ENCODE results near the gene KCNJ10. TPM values are rescaled to one million over a fixed set of nuclear protein-coding genes. Genes with fewer than 3 reads are reported as not detected.

Gene KCNJ10
- total RNA-seq (not detected), polyA plus RNA-seq (not detected)

DNA sequence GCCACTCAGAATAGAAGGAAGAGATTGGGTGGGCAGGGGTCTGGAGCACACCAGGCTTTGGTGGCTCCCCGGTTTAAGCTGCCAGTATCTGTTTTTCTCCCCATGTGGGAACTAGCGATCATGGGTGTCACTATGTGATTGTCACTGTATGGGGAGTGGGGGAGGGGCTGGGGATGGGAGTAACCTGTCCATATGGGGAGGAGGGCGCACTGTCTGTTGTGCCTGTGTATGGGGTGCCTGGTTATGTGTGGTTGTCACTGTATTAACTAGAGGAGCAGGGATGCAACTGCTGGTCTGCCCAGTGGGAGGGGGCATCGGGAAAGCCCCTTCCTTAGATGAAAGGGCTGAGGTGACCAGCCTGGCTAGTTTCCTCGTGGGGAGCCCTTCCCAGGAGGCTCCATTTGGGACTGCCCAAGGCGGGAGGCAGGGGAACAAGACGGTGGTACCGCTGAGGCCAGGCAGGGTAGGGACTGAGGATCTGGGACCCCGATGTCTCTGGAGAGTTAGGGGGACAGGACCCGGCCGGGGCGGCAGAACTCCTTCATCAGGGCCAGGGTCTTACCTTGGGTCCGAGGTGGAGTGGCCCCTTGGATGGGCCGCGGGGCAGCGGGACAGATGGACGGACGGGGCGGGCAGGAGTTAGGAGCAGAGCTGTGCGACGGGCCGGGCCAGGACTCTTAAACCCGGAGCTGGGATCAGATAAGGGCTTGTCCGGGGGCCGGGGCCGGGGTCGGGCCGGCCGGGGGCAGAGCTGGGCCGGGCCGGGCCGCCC lies at the start of gene KCNJ10:
Gene KCNJ10, minus strand, starts transcription at position 701 of the 772 bp plus-strand sequence. CDS start 27,628 bp downstream, outside the sequence.
- H3K4me1 Mint-ChIP-seq = peaks cover 0 to 14% (median 7%) of the 10 kb centered on the region in 4 donors
- no peak for ATAC-seq (ENCODE audit: low read depth in 2 of 2)
- peak within 1 kb of the TSS in 2 of 3 donors; percentile 43 to 57 for H3K27ac Mint-ChIP-seq
- peaks cover 66% of the 10 kb centered on the region for H3K27me3 Mint-ChIP-seq
- no peaks in the 10 kb centered on the region for H3K36me3 Mint-ChIP-seq
- Histone ChIP-seq H3K36me3 (ENCODE audit: control insufficient read depth, insufficient read depth, low read length) (no peaks in the 10 kb centered on the region), H3K27ac (ENCODE audit: insufficient read depth, low read length, poor library complexity, severe bottlenecking) (no peak within 1 kb of the TSS), H3K9me3 (ENCODE audit: control insufficient read depth in 2 of 2, low read length in 2 of 2) (no peaks in the 10 kb centered on the region), H3K27me3 (ENCODE audit: control insufficient read depth, insufficient read depth, low read length) (peaks cover 17% of the 10 kb centered on the region), H3K4me3 (ENCODE audit: low read depth, low read length) (peak within 1 kb of the TSS; percentile 42), H3K4me1 (ENCODE audit: control insufficient read depth, insufficient read depth, low read length, poor library complexity, severe bottlenecking) (peaks cover 14% of the 10 kb centered on the region)
- DNase-seq = no peak
- H3K4me3 Mint-ChIP-seq = peak within 1 kb of the TSS; percentile 81 to 93 (median 90)
- H3K9me3 Mint-ChIP-seq = no peaks in the 10 kb centered on the region

- H3K36me3 ChIP-seq (ENCODE audit: control insufficient read depth, insufficient read depth, low read length) = no peaks in the 10 kb centered on the region
- DNase-seq = no peak
- no peaks in the 10 kb centered on the region for H3K27me3 ChIP-seq (ENCODE audit: control insufficient read depth, insufficient read depth, low read length)
- Mint-ChIP-seq H3K36me3 (no peaks in the 10 kb centered on the region), H3K27me3 (peaks cover 33% of the 10 kb centered on the region), H3K9me3 (peaks cover 0 to 2% (median 0%) of the 10 kb centered on the region in 7 donors), H3K4me3 (no peak overlapping the region), H3K4me1 (no peaks in the 10 kb centered on the region), H3K27ac (no peak overlapping the region)
- ATAC-seq (ENCODE audit: low read depth in 2 of 2) = no peak
- H3K4me3 ChIP-seq (ENCODE audit: low read depth, low read length) = no peak overlapping the region
- H3K9me3 ChIP-seq (ENCODE audit: control insufficient read depth in 2 of 2, low read length in 2 of 2) = no peaks in the 10 kb centered on the region
- H3K4me1 ChIP-seq (ENCODE audit: control insufficient read depth, insufficient read depth, low read length, poor library complexity, severe bottlenecking) = no peaks in the 10 kb centered on the region
- H3K27ac ChIP-seq (ENCODE audit: insufficient read depth, low read length, poor library complexity, severe bottlenecking) = no peak overlapping the region
These were observed 49.0 kb upstream of the KCNJ10 start for GRCh38 chr1:160118928-160119327.

DNA sequence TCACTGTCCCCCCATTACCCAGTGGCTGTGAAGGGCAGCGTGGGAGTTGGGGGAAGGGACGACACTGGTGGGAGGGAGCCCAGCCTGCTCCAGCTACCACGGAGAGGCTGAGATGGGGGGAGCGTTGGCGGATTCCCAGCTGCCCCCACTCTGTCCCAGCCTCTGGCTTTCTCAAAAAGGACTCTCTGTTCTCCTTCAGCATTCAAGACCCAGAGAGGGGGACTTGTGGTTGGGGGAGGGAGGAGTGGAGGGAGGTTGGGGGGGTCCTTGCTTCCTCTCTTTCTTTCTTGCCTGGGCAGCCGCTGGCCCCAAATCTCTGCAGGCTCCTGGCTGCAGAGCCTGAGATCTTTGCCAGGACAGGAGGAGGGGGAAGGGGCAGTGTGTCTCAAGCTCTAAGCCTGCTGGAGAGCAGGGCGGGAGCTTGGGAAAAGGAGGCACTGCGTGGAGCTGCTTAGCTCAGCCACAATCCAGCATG lies 47.8 kb upstream of the KCNJ10 start:
- no peaks in the 10 kb centered on the region for H3K4me1 Mint-ChIP-seq
- H3K9me3 ChIP-seq (ENCODE audit: control insufficient read depth in 2 of 2, low read length in 2 of 2) = no peaks in the 10 kb centered on the region
- no peak overlapping the region for H3K27ac Mint-ChIP-seq
- H3K27me3 ChIP-seq (ENCODE audit: control insufficient read depth, insufficient read depth, low read length) = no peaks in the 10 kb centered on the region
- H3K4me3 ChIP-seq (ENCODE audit: low read depth, low read length) = no peak overlapping the region
- H3K36me3 ChIP-seq (ENCODE audit: control insufficient read depth, insufficient read depth, low read length) = no peaks in the 10 kb centered on the region
- H3K4me1 ChIP-seq (ENCODE audit: control insufficient read depth, insufficient read depth, low read length, poor library complexity, severe bottlenecking) = no peaks in the 10 kb centered on the region
- H3K9me3 Mint-ChIP-seq = peaks cover 0 to 2% (median 0%) of the 10 kb centered on the region in 7 donors
- ATAC-seq (ENCODE audit: low read depth in 2 of 2) = no peak
- no peak overlapping the region for H3K27ac ChIP-seq (ENCODE audit: insufficient read depth, low read length, poor library complexity, severe bottlenecking)
- peaks cover 38% of the 10 kb centered on the region for H3K27me3 Mint-ChIP-seq
- no peaks in the 10 kb centered on the region for H3K36me3 Mint-ChIP-seq
- H3K4me3 Mint-ChIP-seq = no peak overlapping the region
- DNase-seq = no peak

DNA sequence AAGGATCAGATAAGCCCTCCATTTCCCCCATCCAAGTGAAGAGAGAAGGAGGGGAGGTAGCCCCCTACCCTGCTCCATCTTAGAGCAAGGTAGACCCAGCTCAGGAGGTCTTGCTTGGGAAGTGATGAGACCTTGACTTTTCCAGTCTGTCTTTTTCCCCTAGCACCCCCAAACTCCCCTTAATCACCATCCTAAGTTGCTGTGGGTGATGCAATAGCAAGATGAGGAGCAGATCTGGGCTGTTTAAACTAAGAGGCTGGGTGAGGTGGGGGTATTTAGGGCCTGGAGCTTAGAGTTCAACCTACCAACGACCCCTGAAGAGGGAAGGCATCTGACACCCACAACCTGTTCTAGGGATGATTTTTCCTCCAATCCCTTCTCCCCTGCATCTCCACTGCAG lies 47.3 kb upstream of the KCNJ10 start:
- ATAC-seq (ENCODE audit: low read depth in 2 of 2) (no peak), DNase-seq (no peak)
- H3K4me3 Mint-ChIP-seq = no peak overlapping the region
- Histone ChIP-seq H3K4me1 (ENCODE audit: control insufficient read depth, insufficient read depth, low read length, poor library complexity, severe bottlenecking) (no peaks in the 10 kb centered on the region), H3K9me3 (ENCODE audit: control insufficient read depth in 2 of 2, low read length in 2 of 2) (no peaks in the 10 kb centered on the region), H3K27me3 (ENCODE audit: control insufficient read depth, insufficient read depth, low read length) (no peaks in the 10 kb centered on the region), H3K4me3 (ENCODE audit: low read depth, low read length) (no peak overlapping the region), H3K27ac (ENCODE audit: insufficient read depth, low read length, poor library complexity, severe bottlenecking) (no peak overlapping the region), H3K36me3 (ENCODE audit: control insufficient read depth, insufficient read depth, low read length) (no peaks in the 10 kb centered on the region)
- peaks cover 0 to 2% (median 0%) of the 10 kb centered on the region in 7 donors for H3K9me3 Mint-ChIP-seq
- peaks cover 42% of the 10 kb centered on the region for H3K27me3 Mint-ChIP-seq
- H3K36me3 Mint-ChIP-seq = no peaks in the 10 kb centered on the region
- no peak overlapping the region for H3K27ac Mint-ChIP-seq
- no peaks in the 10 kb centered on the region for H3K4me1 Mint-ChIP-seq

- H3K27ac ChIP-seq (ENCODE audit: insufficient read depth, low read length, poor library complexity, severe bottlenecking) = no peak overlapping the region
- Mint-ChIP-seq H3K36me3 (no peaks in the 10 kb centered on the region), H3K27ac (no peak overlapping the region), H3K9me3 (peaks cover 0 to 2% (median 0%) of the 10 kb centered on the region in 7 donors), H3K4me3 (no peak overlapping the region), H3K27me3 (peaks cover 43% of the 10 kb centered on the region), H3K4me1 (no peaks in the 10 kb centered on the region)
- no peak for ATAC-seq (ENCODE audit: low read depth in 2 of 2)
- no peaks in the 10 kb centered on the region for H3K9me3 ChIP-seq (ENCODE audit: control insufficient read depth in 2 of 2, low read length in 2 of 2)
- DNase-seq = no peak
- H3K36me3 ChIP-seq (ENCODE audit: control insufficient read depth, insufficient read depth, low read length) = no peaks in the 10 kb centered on the region
- H3K27me3 ChIP-seq (ENCODE audit: control insufficient read depth, insufficient read depth, low read length) = no peaks in the 10 kb centered on the region
- no peak overlapping the region for H3K4me3 ChIP-seq (ENCODE audit: low read depth, low read length)
- no peaks in the 10 kb centered on the region for H3K4me1 ChIP-seq (ENCODE audit: control insufficient read depth, insufficient read depth, low read length, poor library complexity, severe bottlenecking)
These were observed 46.6 kb upstream of the KCNJ10 start for GRCh38 chr1:160116283-160117147.

DNA sequence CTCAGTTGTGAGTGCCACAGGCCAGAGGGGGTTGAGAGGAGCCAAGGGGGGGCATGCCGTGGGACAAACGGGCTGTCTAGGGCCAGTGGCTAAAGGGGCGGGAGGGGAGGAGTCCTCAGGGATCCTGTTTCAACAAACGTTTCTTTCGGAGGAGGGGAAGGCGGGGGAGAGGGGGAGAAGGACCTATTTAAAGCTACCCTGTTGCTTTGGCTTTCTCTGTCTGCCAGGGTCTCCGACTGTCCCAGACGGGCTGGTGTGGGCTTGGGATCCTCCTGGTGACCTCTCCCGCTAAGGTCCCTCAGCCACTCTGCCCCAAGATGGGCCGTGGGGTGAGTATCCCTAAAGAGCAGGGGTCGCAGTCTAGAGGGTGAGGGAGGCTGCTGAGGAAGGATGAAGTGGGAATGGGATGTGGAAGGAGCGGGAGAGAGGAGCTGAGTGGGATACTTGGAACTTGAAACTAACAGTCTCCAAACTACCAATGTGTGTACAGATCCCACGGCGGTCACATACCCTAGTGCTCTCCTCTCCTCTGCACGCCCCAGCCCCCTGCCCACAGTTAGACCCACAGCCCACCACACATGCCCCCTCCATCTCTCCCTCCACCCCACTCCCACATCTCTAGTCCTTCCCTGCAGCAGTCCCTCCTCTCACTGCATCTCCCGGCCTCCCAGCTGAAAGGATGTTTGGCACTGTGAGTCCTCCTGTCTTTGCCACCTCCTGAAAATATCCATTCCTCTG lies 45.8 kb upstream of the KCNJ10 start, which contains the start of gene ATP1A2:
Gene ATP1A2, plus strand, starts transcription at position 215 of the 738 bp plus-strand sequence. Its CDS starts 103 bp downstream, at position 318.
- Mint-ChIP-seq H3K27me3 (peaks cover 43% of the 10 kb centered on the region), H3K4me1 (no peaks in the 10 kb centered on the region), H3K9me3 (peaks cover 0 to 2% (median 0%) of the 10 kb centered on the region in 7 donors), H3K4me3 (no peak within 1 kb of the TSS), H3K36me3 (no peaks in the 10 kb centered on the region), H3K27ac (no peak within 1 kb of the TSS)
- H3K27ac ChIP-seq (ENCODE audit: insufficient read depth, low read length, poor library complexity, severe bottlenecking) = no peak within 1 kb of the TSS
- ATAC-seq (ENCODE audit: low read depth in 2 of 2) (no peak), DNase-seq (no peak)
- H3K9me3 ChIP-seq (ENCODE audit: control insufficient read depth in 2 of 2, low read length in 2 of 2) = no peaks in the 10 kb centered on the region
- H3K27me3 ChIP-seq (ENCODE audit: control insufficient read depth, insufficient read depth, low read length) = no peaks in the 10 kb centered on the region
- H3K4me3 ChIP-seq (ENCODE audit: low read depth, low read length) = no peak within 1 kb of the TSS
- H3K36me3 ChIP-seq (ENCODE audit: control insufficient read depth, insufficient read depth, low read length) = no peaks in the 10 kb centered on the region
- no peaks in the 10 kb centered on the region for H3K4me1 ChIP-seq (ENCODE audit: control insufficient read depth, insufficient read depth, low read length, poor library complexity, severe bottlenecking)

- H3K4me1 Mint-ChIP-seq = no peaks in the 10 kb centered on the region
- H3K27ac Mint-ChIP-seq = no peak overlapping the region
- Histone ChIP-seq H3K36me3 (ENCODE audit: control insufficient read depth, insufficient read depth, low read length) (no peaks in the 10 kb centered on the region), H3K27ac (ENCODE audit: insufficient read depth, low read length, poor library complexity, severe bottlenecking) (no peak overlapping the region), H3K27me3 (ENCODE audit: control insufficient read depth, insufficient read depth, low read length) (no peaks in the 10 kb centered on the region), H3K4me1 (ENCODE audit: control insufficient read depth, insufficient read depth, low read length, poor library complexity, severe bottlenecking) (no peaks in the 10 kb centered on the region), H3K9me3 (ENCODE audit: control insufficient read depth in 2 of 2, low read length in 2 of 2) (no peaks in the 10 kb centered on the region), H3K4me3 (ENCODE audit: low read depth, low read length) (no peak overlapping the region)
- DNase-seq = no peak
- H3K9me3 Mint-ChIP-seq = peaks cover 0 to 2% (median 0%) of the 10 kb centered on the region in 7 donors
- H3K27me3 Mint-ChIP-seq = peaks cover 43% of the 10 kb centered on the region
- ATAC-seq (ENCODE audit: low read depth in 2 of 2) = no peak
- H3K36me3 Mint-ChIP-seq = no peaks in the 10 kb centered on the region
- no peak overlapping the region for H3K4me3 Mint-ChIP-seq
These were observed 44.1 kb upstream of the KCNJ10 start for GRCh38 chr1:160114085-160114484.
